DOHH2 (cell line): ENCODE results near the gene KDM4F.

Experiments used
- H3F3A ChIP-seq: fragments of 200-600 bp; sonication (generic), shearing (Covaris generic); 2 replicates; pipeline ENCODE4 v1.6.0; 2016; ENCODE audit warnings: antibody characterized with exemption, mild to moderate bottlenecking; ENCODE audit not compliant: control insufficient read depth, insufficient read depth
- H3K27ac ChIP-seq: fragments of 200-600 bp; sonication (generic); 2 replicates; pipeline ENCODE4 v1.5.1; 2014; ENCODE audit warnings: low read depth, mild to moderate bottlenecking, low read length, moderate library complexity
- H3K27me3 ChIP-seq: fragments of 200-600 bp; sonication (generic); 2 replicates; pipeline ENCODE4 v1.6.1; 2014; ENCODE audit warnings: mild to moderate bottlenecking, low read length, mixed read lengths; ENCODE audit not compliant: control insufficient read depth
- H3K36me3 ChIP-seq: fragments of 200-600 bp; sonication (generic); 2 replicates; pipeline ENCODE4 v1.6.1; 2014; ENCODE audit warnings: mild to moderate bottlenecking, low read length, moderate library complexity, mixed read lengths; ENCODE audit not compliant: control insufficient read depth
- H3K4me1 ChIP-seq: fragments of 200-600 bp; sonication (generic); 2 replicates; pipeline ENCODE4 v1.6.1; 2014; ENCODE audit warnings: mild to moderate bottlenecking, low read length, mixed read lengths; ENCODE audit not compliant: control insufficient read depth
- H3K4me2 ChIP-seq: fragments of 200-600 bp; sonication (generic); 2 replicates; pipeline ENCODE4 v1.6.0; 2014; ENCODE audit warnings: mild to moderate bottlenecking, low read length, moderate library complexity
- H3K4me3 ChIP-seq: fragments of 200-600 bp; sonication (generic); 2 replicates; pipeline ENCODE4 v1.5.1; 2014; ENCODE audit warnings: mild to moderate bottlenecking, low read length, mixed read lengths
- H3K79me2 ChIP-seq: fragments of 200-600 bp; sonication (generic); 2 replicates; pipeline ENCODE4 v1.6.1; 2014; ENCODE audit warnings: mild to moderate bottlenecking, low read length, mixed read lengths; ENCODE audit not compliant: control insufficient read depth
- H3K9me2 ChIP-seq: fragments of 200-600 bp; sonication (generic); replicated peaks from 2 replicates; pipeline ENCODE4 v1.6.1; 2014; ENCODE audit warnings: mild to moderate bottlenecking, low read length, mixed read lengths; ENCODE audit not compliant: control insufficient read depth
- H3K9me3 ChIP-seq: fragments of 200-600 bp; sonication (generic); 2 replicates; pipeline ENCODE4 v1.6.1; 2014; ENCODE audit warnings: antibody characterized with exemption, low read length, mixed read lengths; ENCODE audit not compliant: control insufficient read depth, insufficient read depth
- H4K20me1 ChIP-seq: fragments of 200-600 bp; sonication (generic); 2 replicates; pipeline ENCODE4 v1.6.0; 2014; ENCODE audit warnings: low read depth, mild to moderate bottlenecking, antibody characterized with exemption, low read length, moderate library complexity; ENCODE audit not compliant: control insufficient read depth, insufficient read depth
- EZH2phosphoT487 ChIP-seq: fragments of 200-600 bp; sonication (generic); IDR thresholded peaks from 2 replicates; pipeline ENCODE4 v1.6.1; 2017; ENCODE audit warnings: borderline replicate concordance, mild to moderate bottlenecking, antibody characterized with exemption, low read length, moderate library complexity, mixed read lengths
- TF ChIP-seq, protein P1 (sequence below): fragments of 200-600 bp; sonication (generic); IDR thresholded peaks from one replicate; pipeline ENCODE4 v1.5.1; 2014; ENCODE audit warnings: antibody characterized with exemption, mild to moderate bottlenecking, low read depth, low read length; ENCODE audit not compliant: poor library complexity, severe bottlenecking

KDM4F gene

DNA sequence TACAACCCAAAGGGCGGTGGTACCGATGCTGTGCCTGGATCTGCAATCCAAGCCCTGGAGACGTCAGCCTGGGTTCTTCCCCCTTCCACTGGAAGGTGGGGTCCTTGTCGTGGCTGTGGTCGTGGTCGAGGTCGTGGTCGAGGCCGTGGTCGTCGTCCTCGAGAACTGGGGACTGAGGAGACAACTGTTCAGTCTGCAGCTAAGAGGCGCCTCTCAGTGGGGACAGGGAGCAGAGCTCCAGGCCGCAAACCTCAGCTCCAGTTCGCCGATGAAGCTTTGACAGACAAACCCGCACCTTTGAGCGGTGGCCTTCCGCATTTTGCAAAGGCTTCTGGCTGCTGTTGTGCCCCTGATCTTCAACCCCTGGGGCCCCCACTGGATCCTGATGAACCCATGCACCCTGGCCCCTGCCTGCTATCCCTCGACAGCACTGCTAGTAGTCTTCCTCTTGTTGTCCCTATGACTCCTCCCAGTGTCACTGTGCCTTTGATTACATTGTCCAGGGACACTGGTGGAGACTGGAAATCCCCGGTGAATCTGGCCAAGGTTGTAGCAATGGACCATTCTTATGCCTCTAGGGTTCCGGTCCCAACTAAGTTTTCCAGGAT is 1.5 kb downstream of the KDM4F start:
- Histone ChIP-seq H3K79me2 (no peaks in the 10 kb centered on the region), H3K9me3 (no peaks in the 10 kb centered on the region), H3K36me3 (no peaks in the 10 kb centered on the region), H3K4me1 (peaks cover 8% of the 10 kb centered on the region; the same call in 1 of the 2 replicates), H3K9me2 (no peaks in the 10 kb centered on the region; the same call in 1 of the 2 replicates), H3F3A (no peaks in the 10 kb centered on the region), H4K20me1 (no peaks in the 10 kb centered on the region), H3K4me3 (no peak overlapping the region), H3K27ac (no peak overlapping the region), H3K27me3 (peaks cover under 1% of the 10 kb centered on the region; the same call in 1 of the 2 replicates), H3K4me2 (no peak overlapping the region)
- TF ChIP-seq EZH2phosphoT487: no peak
- TF ChIP-seq, protein P1, sequence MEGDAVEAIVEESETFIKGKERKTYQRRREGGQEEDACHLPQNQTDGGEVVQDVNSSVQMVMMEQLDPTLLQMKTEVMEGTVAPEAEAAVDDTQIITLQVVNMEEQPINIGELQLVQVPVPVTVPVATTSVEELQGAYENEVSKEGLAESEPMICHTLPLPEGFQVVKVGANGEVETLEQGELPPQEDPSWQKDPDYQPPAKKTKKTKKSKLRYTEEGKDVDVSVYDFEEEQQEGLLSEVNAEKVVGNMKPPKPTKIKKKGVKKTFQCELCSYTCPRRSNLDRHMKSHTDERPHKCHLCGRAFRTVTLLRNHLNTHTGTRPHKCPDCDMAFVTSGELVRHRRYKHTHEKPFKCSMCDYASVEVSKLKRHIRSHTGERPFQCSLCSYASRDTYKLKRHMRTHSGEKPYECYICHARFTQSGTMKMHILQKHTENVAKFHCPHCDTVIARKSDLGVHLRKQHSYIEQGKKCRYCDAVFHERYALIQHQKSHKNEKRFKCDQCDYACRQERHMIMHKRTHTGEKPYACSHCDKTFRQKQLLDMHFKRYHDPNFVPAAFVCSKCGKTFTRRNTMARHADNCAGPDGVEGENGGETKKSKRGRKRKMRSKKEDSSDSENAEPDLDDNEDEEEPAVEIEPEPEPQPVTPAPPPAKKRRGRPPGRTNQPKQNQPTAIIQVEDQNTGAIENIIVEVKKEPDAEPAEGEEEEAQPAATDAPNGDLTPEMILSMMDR: no peak

DNA sequence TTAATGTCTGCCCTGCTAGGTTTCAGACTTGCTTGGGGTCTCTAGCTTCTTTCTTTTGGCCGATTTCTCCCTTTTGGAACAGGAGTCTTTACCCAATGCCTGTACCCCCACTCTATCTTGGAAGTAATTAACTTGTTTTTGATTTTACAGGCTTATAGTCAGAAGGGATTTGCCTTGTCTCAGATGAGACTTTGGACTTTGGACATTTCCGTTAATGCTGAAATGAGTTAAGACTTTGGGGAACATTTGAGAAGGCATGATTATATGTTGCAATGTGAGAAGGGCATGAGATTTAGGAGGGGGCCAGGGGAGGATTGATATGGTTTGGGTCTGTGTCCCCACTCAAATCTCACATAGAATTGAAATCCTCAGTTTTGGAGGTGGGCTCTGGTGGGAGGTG is 5.1 kb downstream of the KDM4F start:
- H3F3A ChIP-seq: no peaks in the 10 kb centered on the region
- H3K9me3 ChIP-seq: no peaks in the 10 kb centered on the region
- H3K9me2 ChIP-seq: no peaks in the 10 kb centered on the region; the same call in 1 of the 2 replicates
- H3K27ac ChIP-seq: no peak overlapping the region
- no peaks in the 10 kb centered on the region for H3K79me2 ChIP-seq
- H3K27me3 ChIP-seq: no peaks in the 10 kb centered on the region
- TF ChIP-seq EZH2phosphoT487: no peak
- TF ChIP-seq, protein P1: no peak
- H3K4me2 ChIP-seq: no peak overlapping the region
- peaks cover 8% of the 10 kb centered on the region; the same call in 1 of the 2 replicates for H3K4me1 ChIP-seq
- no peaks in the 10 kb centered on the region for H3K36me3 ChIP-seq
- no peaks in the 10 kb centered on the region for H4K20me1 ChIP-seq
- no peak overlapping the region for H3K4me3 ChIP-seq

DNA sequence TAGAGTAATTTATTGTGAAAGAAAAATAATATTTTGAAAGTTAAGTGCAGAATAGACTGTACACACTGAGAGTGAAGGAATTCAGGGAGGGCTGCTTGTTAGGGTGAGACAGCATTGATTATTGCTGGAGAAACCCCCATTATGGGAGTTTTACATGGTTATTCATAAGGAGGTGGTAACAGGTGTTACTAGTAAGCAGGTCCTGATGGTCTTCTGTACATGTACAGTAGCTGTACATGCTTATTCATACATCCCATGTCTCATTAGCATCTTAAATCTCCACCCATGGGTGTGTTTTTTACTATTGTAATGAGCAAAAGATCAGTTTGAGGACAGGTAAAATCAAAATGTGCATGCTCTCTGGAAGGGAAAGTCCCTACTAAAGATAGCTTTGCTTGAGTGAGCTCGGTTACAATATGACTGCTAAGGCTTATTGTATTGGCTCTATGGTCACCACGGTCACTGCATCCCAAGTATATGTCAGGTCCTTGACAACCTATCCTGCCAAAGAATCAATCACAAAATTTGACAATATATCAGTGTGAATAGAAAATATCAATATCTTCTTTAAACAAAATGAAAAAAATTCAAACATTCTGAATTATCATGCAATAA is 6.2 kb downstream of the KDM4F start:
- H3K4me1 ChIP-seq: peaks cover 8% of the 10 kb centered on the region; the same call in 1 of the 2 replicates
- TF ChIP-seq, protein P1: no peak
- no peak for TF ChIP-seq EZH2phosphoT487
- H3K36me3 ChIP-seq: no peaks in the 10 kb centered on the region
- H3K27me3 ChIP-seq: no peaks in the 10 kb centered on the region
- no peaks in the 10 kb centered on the region for H3K79me2 ChIP-seq
- no peaks in the 10 kb centered on the region for H3K9me3 ChIP-seq
- H4K20me1 ChIP-seq: no peaks in the 10 kb centered on the region
- H3K27ac ChIP-seq: no peak overlapping the region
- H3K4me2 ChIP-seq: no peak overlapping the region
- no peaks in the 10 kb centered on the region; the same call in 1 of the 2 replicates for H3K9me2 ChIP-seq
- no peaks in the 10 kb centered on the region for H3F3A ChIP-seq
- no peak overlapping the region for H3K4me3 ChIP-seq
